ENCODE results near the gene VWA8. TPM values are rescaled to one million over a fixed set of nuclear protein-coding genes. Genes with fewer than 3 reads are reported as not detected.
"Not testable (repeated sequence)": the region's sequence is repeated elsewhere in the genome, so short reads cannot be mapped to it uniquely, and the experiment has no call there.

Gene VWA8
- total RNA-seq, 1 donor from 2014 or later, result 12.8 TPM

DNA sequence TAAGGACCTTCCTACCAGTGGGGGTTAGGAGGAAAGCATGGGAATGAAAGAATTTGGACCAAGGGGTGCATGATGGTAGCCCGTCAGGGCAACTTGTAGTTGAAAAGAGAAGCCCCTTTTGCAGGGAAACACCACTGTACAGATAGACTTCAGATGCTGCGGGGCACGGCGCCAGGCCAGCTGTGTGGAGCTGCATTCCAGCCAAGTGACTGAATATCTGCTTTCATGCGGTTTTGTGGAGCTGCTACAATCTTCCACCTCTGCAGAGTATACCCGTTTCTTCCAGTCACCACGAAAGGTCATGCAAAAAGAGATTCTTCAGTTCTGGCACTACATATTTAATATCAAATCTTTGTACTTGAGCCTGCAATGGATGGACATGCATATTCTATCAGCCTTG is 398.8 kb downstream of the VWA8 start:
- DNase-seq (ENCODE audit: low read depth), result peak; percentile 77

- no peak for DNase-seq (ENCODE audit: low read depth)
These were observed 399.7 kb downstream of the VWA8 start for GRCh38 chr13:41561170-41561569.

- no peak for DNase-seq (ENCODE audit: low read depth)
These were observed 401.9 kb downstream of the VWA8 start for GRCh38 chr13:41558781-41559560.

DNA sequence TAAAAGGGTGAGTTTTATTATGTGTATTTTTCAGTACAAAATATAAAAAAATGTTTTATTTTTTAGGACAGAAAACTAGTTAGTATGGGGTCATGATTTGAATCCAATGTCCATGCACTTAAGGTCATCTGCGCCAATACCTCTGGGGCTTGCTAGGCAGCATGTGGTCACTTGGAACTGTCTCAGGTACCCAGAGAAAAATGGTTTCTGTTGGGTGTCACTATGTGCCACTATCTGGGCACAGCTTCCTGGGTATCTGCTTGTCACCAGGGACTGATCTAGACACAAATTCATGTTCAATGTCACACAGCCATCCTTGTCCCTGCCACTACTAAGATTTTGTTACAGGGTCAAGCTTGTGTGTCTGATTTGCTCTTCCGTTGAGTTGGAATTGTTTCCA is 403.2 kb downstream of the VWA8 start:
- DNase-seq (ENCODE audit: low read depth), result no peak

- DNase-seq (ENCODE audit: low read depth), result no peak
These were observed 406.1 kb downstream of the VWA8 start for GRCh38 chr13:41554626-41555386.

DNA sequence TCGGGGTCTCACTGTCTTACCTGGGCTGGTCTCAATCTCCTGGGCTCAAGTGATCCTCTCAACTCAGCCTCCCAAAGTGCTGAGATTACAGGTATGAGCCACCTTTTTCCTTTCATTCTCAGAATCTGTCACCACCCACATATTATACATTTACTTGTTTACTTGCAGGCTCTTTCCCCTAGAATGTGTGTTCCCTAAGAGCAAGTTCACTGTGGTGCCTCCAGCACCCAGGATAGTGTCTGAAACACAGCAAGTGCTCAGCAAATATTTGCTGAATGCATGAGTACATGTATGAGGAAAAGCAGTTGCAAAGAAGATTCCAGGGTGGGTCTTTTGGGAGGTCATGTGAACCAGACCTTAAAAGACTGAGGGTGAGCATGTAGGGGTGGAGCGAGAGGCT is 406.7 kb downstream of the VWA8 start:
- no peak for DNase-seq (ENCODE audit: low read depth)

GRCh38 chr13:41552031-41552430 is 408.9 kb downstream of the VWA8 start:
- DNase-seq (ENCODE audit: low read depth), result peak; percentile 58

DNA sequence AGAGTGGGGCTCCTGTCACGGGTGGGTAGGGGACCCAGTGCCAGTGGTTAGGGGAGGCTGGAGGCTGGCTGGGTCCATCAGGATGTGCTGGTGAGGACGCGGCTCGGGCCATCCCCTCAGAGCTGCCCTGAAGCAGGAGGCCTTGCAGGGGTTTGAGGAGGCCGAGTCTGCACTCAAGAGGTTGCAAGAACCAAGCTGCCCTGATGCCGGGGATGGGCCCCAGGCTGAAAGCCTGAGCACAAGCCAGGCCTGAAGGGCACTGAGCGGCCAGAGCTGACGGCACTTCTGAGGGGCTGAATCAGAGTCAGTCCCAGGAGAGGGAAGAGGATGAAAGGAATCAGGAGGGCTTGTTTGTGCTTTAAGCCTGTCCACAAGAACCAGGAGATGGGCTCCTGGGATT is 410.6 kb downstream of the VWA8 start:
- DNase-seq (ENCODE audit: low read depth), result no peak

DNA sequence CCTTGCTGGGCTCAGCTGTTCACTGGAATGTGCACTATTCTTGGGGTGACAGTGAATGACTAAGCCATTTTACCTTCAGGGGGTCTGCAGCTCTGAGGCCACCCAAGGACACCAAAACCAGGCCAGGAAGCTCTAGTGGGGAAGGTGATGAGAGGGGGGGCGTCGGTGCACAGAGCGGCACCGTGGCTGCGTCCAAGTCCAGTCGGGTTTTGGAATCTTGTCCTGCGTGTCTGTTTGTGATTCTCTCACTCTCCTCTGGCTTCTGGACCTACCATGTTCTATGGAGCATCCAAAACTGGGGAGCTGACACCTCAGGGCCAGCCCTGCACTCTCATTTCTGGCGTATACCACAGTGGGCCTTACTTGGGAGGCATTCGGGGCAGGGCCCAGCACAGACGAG is 411.4 kb downstream of the VWA8 start:
- peak; percentile 26 for DNase-seq (ENCODE audit: low read depth)

GRCh38 chr13:41548910-41549309 is 412.0 kb downstream of the VWA8 start:
- DNase-seq (ENCODE audit: low read depth), result no peak

- DNase-seq (ENCODE audit: low read depth), result no peak
These were observed 412.9 kb downstream of the VWA8 start for GRCh38 chr13:41548031-41548430.

- DNase-seq (ENCODE audit: low read depth), result peak; percentile 58
These were observed 413.5 kb downstream of the VWA8 start for GRCh38 chr13:41547251-41548000.

- peak; percentile 93 for DNase-seq (ENCODE audit: low read depth)
These were observed 414.3 kb downstream of the VWA8 start for GRCh38 chr13:41546372-41547190.

- no peak for DNase-seq (ENCODE audit: low read depth)
These were observed 415.5 kb downstream of the VWA8 start for GRCh38 chr13:41545432-41545707.

DNA sequence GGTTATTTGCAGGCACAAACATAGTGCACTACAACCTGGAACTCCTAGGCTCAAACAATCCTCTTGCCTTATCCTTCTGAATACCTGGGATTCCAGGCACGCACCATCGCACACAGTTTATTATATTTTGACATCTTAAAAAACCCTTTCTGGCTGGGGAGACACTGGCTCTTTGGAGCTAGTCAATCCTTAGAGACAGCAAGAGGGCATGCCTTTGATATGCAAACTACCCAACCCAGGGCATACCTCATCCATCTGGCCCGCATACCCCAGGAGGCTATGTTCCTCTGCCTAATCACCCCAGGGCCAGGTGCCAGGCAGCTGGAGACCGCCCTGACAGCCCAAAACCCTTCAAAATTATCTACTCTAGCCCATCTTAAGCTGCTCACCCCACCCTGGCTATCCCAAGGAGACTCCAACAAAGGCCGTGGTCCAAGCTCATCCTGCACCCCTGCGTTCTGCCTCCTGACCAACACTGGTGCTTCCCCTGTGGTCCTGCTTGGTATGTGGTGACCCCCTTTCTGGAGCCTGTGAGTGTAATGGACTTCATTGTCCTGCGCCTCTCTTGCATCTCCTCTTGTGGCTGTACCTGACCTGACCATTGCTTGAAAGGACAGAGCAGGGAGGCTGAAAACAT is 417.1 kb downstream of the VWA8 start:
- DNase-seq (ENCODE audit: low read depth), result no peak

DNA sequence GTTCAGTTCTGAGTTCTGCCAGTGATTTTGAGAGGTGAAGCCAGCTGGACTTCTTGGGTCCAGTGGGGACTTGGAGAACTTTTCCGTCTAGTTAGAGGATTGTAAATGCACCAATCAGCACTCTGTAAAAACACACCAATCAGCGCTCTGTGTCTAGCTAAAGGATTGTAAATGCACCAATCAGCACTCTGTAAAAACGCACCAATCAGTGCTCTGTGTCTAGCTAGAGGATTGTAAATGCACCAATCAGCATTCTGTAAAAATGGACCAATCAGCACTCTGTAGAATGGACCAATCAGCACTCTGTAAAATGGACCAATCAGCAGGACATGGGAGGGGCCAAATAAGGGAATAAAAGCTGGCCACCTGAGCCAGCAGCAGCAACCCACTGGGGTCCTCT is 418.1 kb downstream of the VWA8 start:
- not testable (repeated sequence) for DNase-seq (ENCODE audit: low read depth)

GRCh38 chr13:41542281-41542680 is 418.6 kb downstream of the VWA8 start:
- no peak for DNase-seq (ENCODE audit: low read depth)

DNA sequence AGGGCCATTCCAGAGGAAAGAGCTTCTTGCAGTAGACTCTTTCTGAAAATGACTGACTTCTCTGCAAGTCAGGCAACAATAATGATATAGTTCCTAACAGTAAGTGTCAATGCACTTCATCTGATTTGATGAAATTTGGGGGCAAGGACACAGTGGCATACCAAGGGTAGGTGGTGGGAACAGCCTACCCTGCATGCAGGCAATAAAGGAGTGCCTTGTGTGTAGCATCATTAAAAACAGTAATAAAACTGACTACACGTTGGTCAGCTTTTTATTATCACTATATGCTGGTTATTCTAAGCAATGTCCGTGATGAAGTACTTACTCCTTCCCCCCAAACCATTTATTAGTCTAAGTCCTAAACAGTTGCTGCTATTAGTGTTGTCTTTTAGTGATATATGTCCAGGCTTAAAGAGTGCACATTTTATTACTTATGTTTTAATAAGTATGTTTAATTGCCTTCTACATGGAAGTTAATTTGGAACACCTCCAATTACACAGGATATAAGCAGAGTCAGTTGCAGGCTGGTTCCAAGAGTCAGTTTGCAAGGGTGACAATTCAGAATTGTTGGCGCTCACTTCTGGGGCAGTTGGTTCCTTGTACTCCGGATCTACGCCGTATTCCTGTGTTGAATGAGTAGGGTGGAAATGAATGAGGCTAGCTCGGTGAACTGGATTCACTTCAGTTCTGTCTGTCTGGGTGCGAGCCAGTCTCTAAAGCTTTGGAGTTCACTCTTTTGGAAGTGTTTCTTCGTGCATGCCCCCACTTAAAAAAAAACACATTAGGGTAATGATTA is 419.6 kb downstream of the VWA8 start:
- no peak for DNase-seq (ENCODE audit: low read depth)

GRCh38 chr13:41540240-41540639 is 420.7 kb downstream of the VWA8 start:
- not testable (repeated sequence) for DNase-seq (ENCODE audit: low read depth)

Data from myocyte (in vitro differentiated cells).